K562 (cell line): ENCODE results near the gene KRTAP4-8.

ENCODE experiments used
- CCAR2 ChIP-seq: fragments of 200-400 bp; formaldehyde crosslinking; IDR thresholded peaks from 2 replicates; pipeline ENCODE4 v1.6.1; 2017; ENCODE audit warnings: mild to moderate bottlenecking, low read depth, low read length
- HEY1 ChIP-seq: fragments of 250-450 bp; sonication (Bioruptor Pico); IDR thresholded peaks from 2 replicates; pipeline ENCODE4 v1.5.0; 2020; ENCODE audit warnings: mild to moderate bottlenecking, moderate library complexity, borderline replicate concordance
- NR2C1 ChIP-seq, 2 experiments: fragments of 450-650 bp; IDR thresholded peaks; 2 replicates each; pipeline ENCODE4 v1.6.1; 2017; ENCODE audit warnings: mild to moderate bottlenecking in 2 of 2, antibody characterized with exemption in 1 of 2, inconsistent platforms in 1 of 2, missing compliant biosample characterization in 1 of 2, missing genetic modification characterization in 1 of 2
- POLR2A ChIP-seq: fragments of 450-650 bp; conservative IDR thresholded peaks from 2 replicates; pipeline ENCODE4 v1.6.1; 2016
- SMC3 ChIP-seq: conservative IDR thresholded peaks from 2 replicates; pipeline ENCODE4 v1.6.1; 2011; ENCODE audit warnings: low read depth, low read length, improper control_type of control experiment; ENCODE audit not compliant: insufficient read depth
- SRF ChIP-seq, 2 experiments: fragments of 250-450, 450-650 bp in 1 of 2; sonication (Bioruptor Pico) in 1 of 2; sonication (generic) in 1 of 2; formaldehyde crosslinking; IDR thresholded peaks; 2 replicates each; pipeline versions ENCODE4 v1.5.0 to v1.5.1; 2020 to 2022; ENCODE audit warnings: mild to moderate bottlenecking in 1 of 2, missing genetic modification reagents in 1 of 2
- ZBED1 ChIP-seq: IDR thresholded peaks from 2 replicates; pipeline ENCODE4 v1.6.1; 2014
- ZNF24 ChIP-seq: fragments of 450-650 bp; IDR thresholded peaks from 2 replicates; pipeline ENCODE4 v1.6.1; 2016
- ZNF695 ChIP-seq: fragments of 450-650 bp; formaldehyde crosslinking; IDR thresholded peaks from 2 replicates; pipeline ENCODE4 v1.4.0; 2020; ENCODE audit warnings: mild to moderate bottlenecking, moderate library complexity
- ZNF77 ChIP-seq: fragments of 250-450 bp; sonication (Bioruptor Pico); IDR thresholded peaks from 2 replicates; pipeline ENCODE4 v1.5.0; 2020
- TF ChIP-seq, protein P1 (sequence below): sonication (generic); formaldehyde crosslinking; IDR thresholded peaks from 2 replicates; pipeline ENCODE4 v1.9.0; 2022; ENCODE audit warnings: mild to moderate bottlenecking, missing genetic modification reagents
- TF ChIP-seq, protein P2 (sequence below), 3 experiments: IDR thresholded peaks in 2 of 3; conservative IDR thresholded peaks in 1 of 3; 2 replicates each; pipeline ENCODE4 v1.5.1; 2011 to 2012; ENCODE audit warnings: low read length in 3 of 3, mild to moderate bottlenecking in 3 of 3, control low read depth in 2 of 3, improper control_type of control experiment in 1 of 3, inconsistent platforms in 1 of 3, low read depth in 1 of 3, mixed read lengths in 1 of 3, moderate library complexity in 1 of 3; ENCODE audit not compliant: insufficient read depth in 2 of 3

- no peak for TF ChIP-seq ZNF695 (CRISPR knock-in tag)
- no peak for TF ChIP-seq ZNF24
- no peak for TF ChIP-seq NR2C1 (IDR thresholded peaks at IDR 0.05)
- no peak for TF ChIP-seq NR2C1 (tag; IDR thresholded peaks at IDR 0.05)
- no peak for TF ChIP-seq HEY1 (CRISPR knock-in tag)
- TF ChIP-seq CCAR2 = no peak
- no peak for TF ChIP-seq POLR2A
- no peak for TF ChIP-seq SRF (CRISPR knock-in tag; IDR thresholded peaks at IDR 0.05)
- TF ChIP-seq, protein P1, sequence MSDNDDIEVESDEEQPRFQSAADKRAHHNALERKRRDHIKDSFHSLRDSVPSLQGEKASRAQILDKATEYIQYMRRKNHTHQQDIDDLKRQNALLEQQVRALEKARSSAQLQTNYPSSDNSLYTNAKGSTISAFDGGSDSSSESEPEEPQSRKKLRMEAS (CRISPR knock-in tag) = no peak
- TF ChIP-seq, protein P2, sequence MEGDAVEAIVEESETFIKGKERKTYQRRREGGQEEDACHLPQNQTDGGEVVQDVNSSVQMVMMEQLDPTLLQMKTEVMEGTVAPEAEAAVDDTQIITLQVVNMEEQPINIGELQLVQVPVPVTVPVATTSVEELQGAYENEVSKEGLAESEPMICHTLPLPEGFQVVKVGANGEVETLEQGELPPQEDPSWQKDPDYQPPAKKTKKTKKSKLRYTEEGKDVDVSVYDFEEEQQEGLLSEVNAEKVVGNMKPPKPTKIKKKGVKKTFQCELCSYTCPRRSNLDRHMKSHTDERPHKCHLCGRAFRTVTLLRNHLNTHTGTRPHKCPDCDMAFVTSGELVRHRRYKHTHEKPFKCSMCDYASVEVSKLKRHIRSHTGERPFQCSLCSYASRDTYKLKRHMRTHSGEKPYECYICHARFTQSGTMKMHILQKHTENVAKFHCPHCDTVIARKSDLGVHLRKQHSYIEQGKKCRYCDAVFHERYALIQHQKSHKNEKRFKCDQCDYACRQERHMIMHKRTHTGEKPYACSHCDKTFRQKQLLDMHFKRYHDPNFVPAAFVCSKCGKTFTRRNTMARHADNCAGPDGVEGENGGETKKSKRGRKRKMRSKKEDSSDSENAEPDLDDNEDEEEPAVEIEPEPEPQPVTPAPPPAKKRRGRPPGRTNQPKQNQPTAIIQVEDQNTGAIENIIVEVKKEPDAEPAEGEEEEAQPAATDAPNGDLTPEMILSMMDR (IDR thresholded peaks at IDR 0.05 in 2 of 3, conservative IDR thresholded peaks at IDR 0.05 in 1 of 3; ENCODE audit: insufficient read depth in 2 of 3, low read depth in 1 of 3, low read length in 3 of 3) = no peak
- TF ChIP-seq ZBED1 = no peak
- TF ChIP-seq ZNF77 (CRISPR knock-in tag) = no peak
- TF ChIP-seq SMC3 = no peak
Measured at GRCh38 chr17:41071606-41072360, 26.2 kb downstream of the KRTAP4-8 start.
